SH-SY5Y (cell line): ENCODE measurements around the gene FN3KRP.

Experiments
- GATA2 ChIP-seq: IDR thresholded peaks from 2 replicates; pipeline ENCODE4 v1.6.1; 2011; ENCODE audit warnings: mild to moderate bottlenecking, low read depth, low read length
- GATA3 ChIP-seq: IDR thresholded peaks from 2 replicates; pipeline ENCODE4 v1.6.1; 2011; ENCODE audit warnings: low read depth, mild to moderate bottlenecking, low read length, moderate library complexity

GRCh38 chr17:82687871-82688270, 28.6 kb upstream of the FN3KRP start:
- no peak for TF ChIP-seq GATA3
- no peak for TF ChIP-seq GATA2
